ENCODE data around the gene CAV2. TPM values are rescaled to one million over a fixed set of nuclear protein-coding genes. Genes with fewer than 3 reads are reported as not detected.

The CAV2 gene
- total and polyA plus RNA-seq, 9 of the 15 experiments (the other 6 are each of a cell fraction or from before 2014, with no cell fraction given), result 16.1 to 137 (median 38.3) TPM

- TF ChIP-seq RREB1 (CRISPR knock-in tag; IDR thresholded peaks at IDR 0.05) (peak; percentile 80; the same call in 1 of the 2 replicates), LCOR (CRISPR knock-in tag; IDR thresholded peaks at IDR 0.05) (peak; percentile 3; the same call in 1 of the 2 replicates), XRCC3 (IDR thresholded peaks at IDR 0.05) (no peak), CXXC5 (CRISPR knock-in tag; IDR thresholded peaks at IDR 0.05) (peak; percentile 84), VEZF1 (CRISPR knock-in tag; IDR thresholded peaks at IDR 0.05) (peak; percentile 97), CREB3L1 (IDR thresholded peaks at IDR 0.05; ENCODE audit: borderline replicate concordance, low read depth) (0 out of 2 replicates have a peak, but pooled peaks have one; percentile 16)
Observed at GRCh38 chr7:116499168-116500077, at the start of gene CAV2 (continued).

Data from K562 (cell line).